Urothelium cell line (cell line): ENCODE results near the gene FHL1.
"Not testable (repeated sequence)": the region's sequence is repeated elsewhere in the genome, so short reads cannot be mapped to it uniquely, and the experiment has no call there.

Source experiments
- DNase-seq: peaks from one replicate; pipeline ENCODE4 v3.0.0; 2011; ENCODE audit warnings: low spot score, mixed read lengths
- FAIRE-seq: peaks from 2 replicates; lab custom pipeline; 2011; peaks lifted over from hg19 to GRCh38; lab: Jason Lieb, UNC

FHL1 gene

DNA sequence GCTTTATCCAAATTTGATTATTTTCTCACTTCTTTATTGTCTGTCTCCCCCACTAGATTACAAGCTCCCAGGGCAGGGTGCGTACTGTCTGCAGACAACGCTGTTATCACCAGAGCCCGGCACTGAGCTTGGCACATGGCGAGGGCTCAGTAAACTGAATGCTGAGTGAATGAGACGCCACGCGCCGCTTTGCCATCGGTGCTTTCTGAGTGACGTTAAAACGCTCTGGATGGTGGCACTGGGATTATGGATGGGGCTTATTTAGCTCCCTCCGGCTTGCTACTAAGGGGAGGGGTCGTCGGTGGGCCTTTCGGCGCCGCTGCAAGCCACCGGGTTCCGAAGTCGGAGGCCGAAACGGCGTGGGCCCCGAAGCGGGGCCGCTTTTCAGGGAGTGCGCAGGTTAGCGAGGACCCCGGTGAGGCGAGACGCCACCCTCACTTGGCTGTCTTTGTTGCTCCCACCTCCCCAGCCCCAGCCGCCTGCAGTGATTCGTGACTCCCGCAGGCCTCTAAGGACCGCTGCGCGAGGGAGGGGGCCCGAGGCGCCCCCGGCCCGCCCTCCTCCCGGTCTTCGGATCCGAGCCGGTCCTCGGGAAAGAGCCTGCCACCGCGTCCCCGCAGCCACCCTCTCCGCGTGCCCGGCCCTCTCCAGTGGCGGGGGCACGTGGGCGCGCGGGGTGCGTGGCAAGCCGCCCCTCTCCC is 569 bp upstream of the FHL1 start:
- FAIRE-seq (no peak), DNase-seq (no peak)

GRCh38 chrX:136147976-136148375 is 643 bp downstream of the FHL1 start:
- FAIRE-seq = no peak
- DNase-seq = no peak

DNA sequence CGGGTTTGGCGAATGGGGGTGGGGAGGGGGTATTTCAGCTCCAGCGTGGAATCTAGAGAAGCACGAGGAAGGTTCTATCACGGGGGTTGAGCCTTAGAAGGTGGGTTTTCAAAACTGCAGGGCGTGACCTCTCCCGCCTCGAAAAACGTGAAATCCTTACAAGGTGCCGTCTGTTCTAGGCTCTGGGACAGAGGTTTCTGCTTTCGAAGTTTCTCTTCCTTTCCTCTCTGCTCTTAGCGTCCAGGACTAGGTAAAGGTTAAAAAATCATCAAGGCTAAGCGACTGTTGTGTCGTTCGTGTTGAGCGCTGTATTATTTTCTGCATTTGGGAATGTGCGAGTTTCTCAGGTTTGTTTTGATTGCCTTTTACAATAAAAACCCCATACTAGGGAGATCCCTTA is 1.1 kb downstream of the FHL1 start:
- FAIRE-seq = no peak
- no peak for DNase-seq

DNA sequence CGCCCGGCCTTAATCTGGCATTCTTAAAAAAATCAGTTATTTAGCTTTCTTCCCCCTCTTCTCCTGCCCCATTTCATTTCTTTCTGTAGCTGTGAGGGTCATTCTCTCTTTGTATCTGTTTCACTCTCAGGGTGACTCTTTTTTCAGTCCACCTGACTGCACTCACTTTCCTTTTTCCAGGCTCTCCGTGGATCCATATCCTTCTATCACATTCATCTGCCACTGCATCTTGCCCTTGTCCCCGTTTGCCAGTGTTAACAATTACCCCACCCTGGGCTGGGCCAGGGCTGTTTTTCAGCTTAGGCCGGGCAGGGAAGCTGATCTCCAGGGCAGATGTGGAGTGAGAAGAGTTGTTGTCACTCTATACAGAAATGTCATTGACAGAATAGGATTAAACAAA is 7.7 kb downstream of the FHL1 start:
- FAIRE-seq = no peak
- DNase-seq = no peak

- FAIRE-seq (no peak), DNase-seq (no peak)
These were observed 9.3 kb downstream of the FHL1 start for GRCh38 chrX:136156560-136157117.

GRCh38 chrX:136157187-136157586 is 9.9 kb downstream of the FHL1 start:
- FAIRE-seq (no peak), DNase-seq (no peak)

GRCh38 chrX:136158685-136159084 is 11.4 kb downstream of the FHL1 start:
- no peak for FAIRE-seq
- DNase-seq = no peak

DNA sequence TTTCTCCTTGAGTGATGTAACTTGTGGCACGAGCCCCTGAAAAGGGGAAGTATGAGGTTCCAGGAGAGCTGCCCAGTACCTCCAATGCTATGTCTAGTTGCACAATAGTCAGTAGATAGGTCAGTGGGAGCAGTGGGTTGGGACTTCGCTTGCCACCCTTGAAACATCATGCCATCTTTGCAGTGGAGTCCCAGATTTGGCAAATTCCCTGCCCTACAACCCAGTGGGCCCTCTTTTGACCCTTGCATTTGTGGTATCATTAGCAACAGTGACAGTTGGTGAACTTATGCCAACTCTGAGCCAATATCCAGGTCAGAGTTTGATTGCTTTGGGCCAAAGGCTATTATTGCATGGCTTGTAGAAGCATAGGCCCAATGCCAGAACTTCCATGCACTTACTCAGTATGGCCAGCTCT is 12.3 kb downstream of the FHL1 start:
- FAIRE-seq (no peak), DNase-seq (no peak)

DNA sequence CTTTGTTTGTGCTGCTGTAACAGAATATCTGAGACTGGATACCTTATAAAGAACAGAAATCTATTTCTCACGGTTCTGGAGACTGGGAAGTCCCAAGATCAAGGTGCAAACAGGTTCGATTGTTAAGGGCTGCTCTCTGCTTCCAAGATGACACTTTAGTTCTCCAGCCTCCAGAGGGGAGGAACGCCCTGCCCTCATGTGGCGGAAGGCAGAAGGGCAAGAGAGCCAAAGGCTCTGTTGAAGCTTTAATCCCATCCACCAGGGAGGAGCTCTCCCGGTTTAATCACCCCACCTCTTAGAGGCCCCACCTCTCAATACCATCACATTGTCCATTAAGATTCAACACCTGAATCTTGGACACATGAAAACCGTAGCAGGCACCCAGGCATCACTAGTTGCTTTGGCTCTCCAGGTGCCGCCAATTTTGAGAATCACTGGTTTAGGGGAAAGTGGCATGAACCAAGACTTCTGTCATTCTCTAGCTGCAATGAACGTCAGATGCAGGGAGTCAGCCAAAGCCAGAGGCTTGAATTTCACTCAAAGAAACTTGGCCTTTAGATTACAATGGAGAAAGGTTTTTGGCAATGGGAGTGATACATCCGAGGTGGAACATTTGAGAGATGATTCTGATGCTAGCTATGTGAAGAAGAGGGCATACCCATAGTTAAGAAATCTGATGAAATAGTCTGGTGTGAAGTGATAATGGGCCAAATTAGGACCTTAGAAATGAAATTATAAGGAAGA is 15.7 kb downstream of the FHL1 start:
- FAIRE-seq = no peak
- peak; percentile 17 for DNase-seq

- DNase-seq (no peak), FAIRE-seq (no peak)
These were observed 16.4 kb downstream of the FHL1 start for GRCh38 chrX:136163689-136164088.

GRCh38 chrX:136165406-136165805 is 18.1 kb downstream of the FHL1 start:
- DNase-seq = no peak
- no peak for FAIRE-seq

DNA sequence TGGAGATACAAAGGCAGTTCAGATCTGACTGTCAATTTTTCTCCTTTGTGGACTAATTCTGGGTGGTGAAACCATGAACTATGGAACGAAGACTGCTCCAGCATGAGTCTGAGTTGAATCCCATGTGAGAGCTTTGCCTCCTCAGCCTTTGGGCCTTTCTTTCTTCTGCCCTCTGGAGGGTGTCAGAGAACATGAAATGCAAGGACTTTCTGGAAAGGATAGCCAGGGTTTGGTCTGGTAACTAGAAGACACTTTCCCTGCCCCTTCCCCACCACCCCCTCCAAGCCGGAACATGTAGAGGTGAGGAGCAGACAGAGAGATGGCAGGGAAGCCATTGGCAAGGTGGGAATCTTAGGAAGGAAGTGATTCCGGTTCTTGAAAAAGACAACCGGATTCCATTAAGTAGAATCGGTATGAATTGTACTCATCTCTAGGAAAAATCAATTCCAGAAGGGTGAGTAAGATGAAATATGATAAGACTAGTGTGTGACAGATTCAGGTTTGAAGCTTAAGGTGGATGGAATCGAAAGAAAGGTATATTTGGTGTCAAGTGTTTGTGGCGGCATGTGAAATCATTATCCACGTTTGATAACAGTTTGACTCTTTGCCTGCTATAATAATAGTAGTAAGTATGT is 19.0 kb downstream of the FHL1 start:
- no peak for DNase-seq
- no peak for FAIRE-seq

DNA sequence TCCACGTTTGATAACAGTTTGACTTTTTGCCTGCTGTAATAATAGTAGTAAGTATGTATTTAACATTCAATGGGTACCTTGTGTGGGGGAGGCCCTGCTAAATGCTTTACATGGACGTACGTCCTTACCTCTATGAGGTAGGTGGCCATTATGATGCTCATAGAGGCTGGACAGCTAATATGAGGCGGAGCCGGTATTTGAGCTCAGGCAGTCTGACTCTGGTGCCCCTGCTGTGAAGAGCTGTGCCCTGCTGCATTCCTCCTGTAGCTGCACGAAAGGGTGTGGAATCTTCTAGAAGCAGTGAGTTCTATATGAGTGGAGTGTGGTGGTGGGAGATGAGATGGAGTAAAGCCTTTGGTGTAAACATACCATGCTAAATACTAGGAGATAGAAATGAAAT is 20.7 kb downstream of the FHL1 start:
- DNase-seq, FAIRE-seq: not testable (repeated sequence)

DNA sequence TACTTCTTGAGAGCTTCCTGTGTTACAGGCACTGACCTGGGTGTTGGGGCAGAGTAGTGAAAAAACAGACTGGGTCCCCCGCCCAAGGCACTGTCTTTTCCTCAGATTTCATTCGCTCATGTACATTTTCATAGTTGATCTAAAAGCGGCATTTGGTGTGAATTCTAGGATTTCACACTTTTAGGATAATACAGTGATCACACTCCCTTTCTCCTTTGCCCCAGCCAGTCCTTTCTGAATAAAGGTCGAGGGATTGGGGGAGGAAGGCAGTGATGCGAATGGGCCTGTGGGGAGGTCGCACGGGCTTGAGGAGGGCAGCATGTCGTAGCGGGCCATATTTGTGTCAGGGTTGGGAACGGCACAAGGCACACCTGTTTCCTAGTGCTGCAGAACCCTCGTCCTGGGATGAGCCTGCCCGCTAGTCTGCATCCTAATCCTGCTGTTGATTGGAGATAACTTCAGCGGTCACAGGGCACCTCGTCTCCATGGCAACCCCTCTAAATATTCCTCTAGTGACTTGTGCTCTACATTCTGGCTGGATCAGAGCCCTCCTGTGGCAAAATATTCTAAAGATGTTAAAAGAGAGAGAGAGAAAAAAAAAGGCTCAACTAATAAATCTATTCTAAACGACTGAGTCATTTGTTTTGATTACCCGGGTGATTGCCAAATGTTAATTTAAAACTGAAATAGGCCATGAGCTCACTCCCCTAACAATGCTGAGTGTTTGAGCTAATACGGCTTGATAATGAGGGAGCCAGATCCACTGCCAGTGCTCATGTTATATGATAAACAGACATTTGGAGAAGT is 21.8 kb downstream of the FHL1 start:
- DNase-seq = no peak
- FAIRE-seq = no peak

- FAIRE-seq (no peak), DNase-seq (no peak)
These were observed 22.9 kb downstream of the FHL1 start for GRCh38 chrX:136170139-136170800.

DNA sequence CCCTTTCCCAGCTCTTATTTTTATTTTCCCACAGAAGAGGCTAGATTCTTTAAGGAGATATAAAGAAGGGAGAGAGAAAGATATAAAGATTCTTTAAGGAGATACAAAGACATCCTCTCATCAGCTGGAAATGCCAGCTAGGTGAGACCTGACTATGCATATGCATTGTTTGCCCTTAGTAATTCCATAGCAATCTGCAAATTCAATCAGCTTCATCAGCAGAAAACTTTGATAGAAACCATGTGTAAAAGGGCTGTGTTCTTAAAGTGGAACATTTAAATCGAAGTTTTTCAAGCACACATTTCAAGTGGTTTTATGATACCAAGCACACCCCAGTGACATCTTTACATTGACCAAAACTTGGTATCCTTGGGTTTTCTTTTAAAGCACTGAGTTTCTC is 24.1 kb downstream of the FHL1 start:
- no peak for DNase-seq

DNA sequence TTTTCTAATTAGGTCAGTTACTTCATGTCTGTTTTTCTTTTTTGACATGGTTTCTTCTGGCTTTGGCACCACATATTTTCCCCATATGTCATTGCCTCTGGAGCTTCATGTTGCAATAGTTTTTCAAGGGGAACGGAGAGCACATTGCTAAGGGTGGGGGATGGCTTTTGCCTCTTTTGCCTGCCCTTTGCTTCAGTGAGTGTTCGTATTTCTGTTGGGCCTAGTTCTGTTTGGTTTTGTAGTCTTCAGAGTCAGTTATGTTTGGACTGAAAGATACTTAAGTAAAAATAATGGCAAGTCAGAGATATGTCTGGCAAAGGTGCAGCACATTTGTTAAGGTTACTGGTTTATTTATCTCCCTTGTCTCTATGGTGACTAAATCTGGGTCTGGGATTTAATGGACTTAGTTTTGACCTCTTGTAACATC is 29.1 kb downstream of the FHL1 start:
- FAIRE-seq = no peak
- DNase-seq = no peak

More for the DNA sequence above, 24.1 kb downstream of the FHL1 start:
- FAIRE-seq = no peak

DNA sequence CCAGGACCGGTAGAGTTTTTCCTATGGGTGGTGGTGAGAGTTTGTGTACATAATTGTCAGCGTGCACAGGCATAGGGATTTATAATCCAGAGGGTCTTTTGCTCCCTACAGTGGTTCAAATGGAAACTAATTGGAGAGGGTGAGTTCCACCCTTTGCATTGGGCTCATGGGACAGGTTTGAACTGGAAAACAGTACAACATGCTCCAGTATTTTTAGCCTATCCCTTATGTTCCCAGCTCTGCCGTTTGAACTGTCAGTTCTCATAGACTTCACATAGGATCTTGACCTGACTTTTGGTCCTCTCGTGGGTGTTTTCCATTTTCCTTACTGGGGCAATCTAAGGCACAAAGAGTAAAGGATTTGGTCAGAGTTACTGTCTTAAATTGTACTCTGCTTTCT is 31.8 kb downstream of the FHL1 start:
- FAIRE-seq (no peak), DNase-seq (no peak)

- FAIRE-seq (no peak), DNase-seq (no peak)
These were observed 35.1 kb downstream of the FHL1 start for GRCh38 chrX:136182414-136182813.

DNA sequence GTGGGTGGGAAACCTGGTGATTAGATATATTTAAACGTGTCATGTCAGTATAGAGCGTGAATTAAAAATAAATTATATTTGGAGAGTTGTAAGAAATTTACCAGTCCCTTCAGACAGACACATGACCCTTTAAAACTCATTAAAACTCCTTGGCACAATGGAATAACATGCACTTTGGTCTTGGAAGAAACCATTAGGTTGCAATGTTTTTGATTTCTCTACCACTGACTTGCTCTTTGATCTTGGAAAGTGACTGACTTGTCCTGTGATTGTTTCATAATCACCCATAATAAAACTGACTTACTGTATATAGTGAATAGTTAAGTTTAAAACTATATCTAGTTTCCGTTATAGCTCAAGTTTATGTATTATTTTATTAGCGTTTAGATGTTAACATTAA is 35.8 kb downstream of the FHL1 start:
- FAIRE-seq = no peak
- no peak for DNase-seq
